Brain microvascular endothelial cell (primary cell): Measurements from ENCODE around the gene SMDT1.

Source experiments
- DNase-seq: peaks from one replicate; pipeline ENCODE4 v3.0.0-alpha.2; 2020
- H3K27ac ChIP-seq: fragments of 250-450 bp; sonication (Bioruptor Pico); 2 replicates; pipeline ENCODE4 v1.5.1; 2020; ENCODE audit warnings: mild to moderate bottlenecking, moderate library complexity
- H3K27me3 ChIP-seq: fragments of 250-450 bp; sonication (Bioruptor Pico); replicated peaks from 2 replicates; pipeline ENCODE4 v1.5.1; 2020; ENCODE audit warnings: mild to moderate bottlenecking
- H3K36me3 ChIP-seq: fragments of 250-450 bp; sonication (Bioruptor Pico); replicated peaks from 2 replicates; pipeline ENCODE4 v1.5.1; 2020; ENCODE audit warnings: mild to moderate bottlenecking
- H3K4me3 ChIP-seq: 2 replicates; pipeline ENCODE4 v1.5.1; 2011; ENCODE audit warnings: low read depth, mild to moderate bottlenecking, control low read depth, low read length, moderate library complexity
- CTCF ChIP-seq: IDR thresholded peaks from 2 replicates; pipeline ENCODE4 v1.5.1; 2011; ENCODE audit warnings: low read depth, mild to moderate bottlenecking, moderate library complexity, low read length, control low read depth, inconsistent platforms; ENCODE audit errors: missing control alignments
- in situ Hi-C: cut with HindIII; loops from 2 replicates; pipeline ENCODE4 v1.10.0; 2017; ENCODE audit warnings: low sequenced_read_pairs, low pct_ligation_motif_present

The SMDT1 gene

GRCh38 chr22:42062506-42063170 is 16.9 kb upstream of the SMDT1 start:
- no peak for DNase-seq
- TF ChIP-seq CTCF: no peak
- no peak overlapping the region for H3K27ac ChIP-seq
- no peak overlapping the region for H3K4me3 ChIP-seq
- peaks cover 3% of the 10 kb centered on the region for H3K36me3 ChIP-seq
- in situ Hi-C loops: no loop called here
- H3K27me3 ChIP-seq: no peaks in the 10 kb centered on the region

- H3K36me3 ChIP-seq: peaks cover 6% of the 10 kb centered on the region
- no peak overlapping the region for H3K27ac ChIP-seq
- no peak overlapping the region for H3K4me3 ChIP-seq
- no peaks in the 10 kb centered on the region for H3K27me3 ChIP-seq
- in situ Hi-C loops: no loop called here
- DNase-seq: no peak
- no peak for TF ChIP-seq CTCF
Observed at GRCh38 chr22:42064629-42065028, 14.9 kb upstream of the SMDT1 start.

GRCh38 chr22:42065438-42066125 is 13.9 kb upstream of the SMDT1 start:
- Histone ChIP-seq H3K4me3 (no peak overlapping the region), H3K36me3 (peaks cover 4% of the 10 kb centered on the region), H3K27ac (no peak overlapping the region), H3K27me3 (no peaks in the 10 kb centered on the region)
- no peak for TF ChIP-seq CTCF
- in situ Hi-C loops: no loop called here
- no peak for DNase-seq

- in situ Hi-C loops: no loop called here
- H3K27ac ChIP-seq: no peak overlapping the region
- peaks cover 4% of the 10 kb centered on the region for H3K36me3 ChIP-seq
- no peaks in the 10 kb centered on the region for H3K27me3 ChIP-seq
- DNase-seq: no peak
- H3K4me3 ChIP-seq: no peak overlapping the region
- no peak for TF ChIP-seq CTCF
Observed at GRCh38 chr22:42066126-42066761, 13.3 kb upstream of the SMDT1 start.

GRCh38 chr22:42066937-42067336 is 12.6 kb upstream of the SMDT1 start:
- Histone ChIP-seq H3K27ac (no peak overlapping the region), H3K4me3 (no peak overlapping the region), H3K27me3 (no peaks in the 10 kb centered on the region), H3K36me3 (peaks cover 4% of the 10 kb centered on the region)
- TF ChIP-seq CTCF: no peak
- in situ Hi-C loops: no loop called here
- no peak for DNase-seq
